Lung (tissue), 12 donors: ENCODE measurements around the gene EXD2. TPM values are rescaled to one million over a fixed set of nuclear protein-coding genes. Genes with fewer than 3 reads are reported as not detected.
A peak's percentile ranks its signal among the peaks of the same experiment; 100 is the strongest.

ENCODE experiments used
- ATAC-seq: fragments of 200-7000 bp; cut with Tn5 transposase; one replicate; pipeline ENCODE4 v1.9.1; 2020; ENCODE audit warnings: moderate number of reproducible peaks; ENCODE audit not compliant: insufficient read depth, low FRiP score
- DNase-seq, 3 donors: peaks; one replicate each; pipeline ENCODE4 v3.0.0-alpha.2; 2013 to 2017
- H3K27ac ChIP-seq, 2 donors: one replicate each; pipeline ENCODE4 v1.5.1; 2013; ENCODE audit warnings: mild to moderate bottlenecking in 2 of 2, moderate library complexity in 2 of 2, control low read depth in 1 of 2, inconsistent platforms in 1 of 2, low read depth in 1 of 2, low read length in 1 of 2
- H3K27me3 ChIP-seq, 3 donors: one replicate each; pipeline ENCODE4 v1.5.1; 2013; ENCODE audit warnings: low read length in 2 of 3; ENCODE audit not compliant: control insufficient read depth in 3 of 3, insufficient read depth in 3 of 3
- H3K36me3 ChIP-seq, 4 donors: one replicate each; pipeline ENCODE4 v1.5.1; 2013; ENCODE audit warnings: low read length in 4 of 4, mild to moderate bottlenecking in 1 of 4, moderate library complexity in 1 of 4; ENCODE audit not compliant: control insufficient read depth in 4 of 4, insufficient read depth in 4 of 4
- H3K4me1 ChIP-seq, 5 donors: one replicate each; pipeline ENCODE4 v1.5.1; 2013; ENCODE audit warnings: low read length in 5 of 5, mild to moderate bottlenecking in 2 of 5, moderate library complexity in 1 of 5; ENCODE audit not compliant: control insufficient read depth in 5 of 5, insufficient read depth in 5 of 5
- H3K4me3 ChIP-seq: one replicate; pipeline ENCODE4 v1.5.1; 2013; ENCODE audit warnings: mild to moderate bottlenecking, control low read depth, moderate library complexity
- H3K9ac ChIP-seq, 2 donors: one replicate each; pipeline ENCODE4 v1.5.1; 2013; ENCODE audit warnings: low read length in 2 of 2, control low read depth in 1 of 2; ENCODE audit not compliant: insufficient read depth in 1 of 2
- H3K9me3 ChIP-seq, 4 donors: one replicate each; pipeline ENCODE4 v1.5.1; 2013; ENCODE audit warnings: low read length in 3 of 4, mild to moderate bottlenecking in 1 of 4, moderate library complexity in 1 of 4; ENCODE audit not compliant: control insufficient read depth in 4 of 4, insufficient read depth in 3 of 4
- WGBS, 2 donors: extraction: QIAGEN DNeasy Blood & Tissue Kit; methylation state at CpG; one replicate each; pipeline ENCODE4 v1.1.7; 2013; 5-methylcytosine and 5-hydroxymethylcytosine counted together
- polyA plus RNA-seq, 2 donors: library from polyadenylated mRNA; stranded (reverse); fragments of 200-250 nt; gene quantifications; one replicate each; pipeline ENCODE4 v1.2.1, GENCODE V29; 2013
- total RNA-seq, 2 donors: library from RNA; depleted of rRNA in 1 of 2; stranded (reverse); fragments of >200 nt in 1 of 2; gene quantifications; one replicate each; pipeline ENCODE4 v1.2.1, GENCODE V29; 2014 to 2021
- TF ChIP-seq, protein P1 (sequence below): IDR thresholded peaks from 2 replicates; pipeline ENCODE4 v1.5.1; 2012; ENCODE audit warnings: mild to moderate bottlenecking; ENCODE audit errors: control extremely low read depth, extremely low read depth
- donor health status: control.
- donor health status: control.
- donor health status: Bipolar disorder and iron deficiency.
- donor health status: healthy.
- donor health status: DM: yes; HTN: yes; CAD: no.

Gene EXD2
- total and polyA plus RNA-seq, 4 donors, result 9.0 to 25.7 (median 14.8) TPM

GRCh38 chr14:69152902-69153151 is 38.5 kb upstream of the EXD2 start, which contains the start of gene DCAF5:
DCAF5 (minus strand) TSS chr14:69153119; CDS start chr14:69152978, 141 bp downstream.
- ATAC-seq (no peak), DNase-seq (no peak)
- Histone ChIP-seq H3K9ac (peak within 1 kb of the TSS; percentile 65 to 67), H3K4me3 (peak within 1 kb of the TSS; percentile 95), H3K27ac (peak within 1 kb of the TSS; percentile 97), H3K27me3 (no peaks in the 10 kb centered on the region), H3K9me3 (no peaks in the 10 kb centered on the region), H3K36me3 (peaks cover 2 to 7% (median 5%) of the 10 kb centered on the region in 4 donors), H3K4me1 (peaks cover 5 to 19% (median 9%) of the 10 kb centered on the region in 5 donors)
- TF ChIP-seq, protein P1, sequence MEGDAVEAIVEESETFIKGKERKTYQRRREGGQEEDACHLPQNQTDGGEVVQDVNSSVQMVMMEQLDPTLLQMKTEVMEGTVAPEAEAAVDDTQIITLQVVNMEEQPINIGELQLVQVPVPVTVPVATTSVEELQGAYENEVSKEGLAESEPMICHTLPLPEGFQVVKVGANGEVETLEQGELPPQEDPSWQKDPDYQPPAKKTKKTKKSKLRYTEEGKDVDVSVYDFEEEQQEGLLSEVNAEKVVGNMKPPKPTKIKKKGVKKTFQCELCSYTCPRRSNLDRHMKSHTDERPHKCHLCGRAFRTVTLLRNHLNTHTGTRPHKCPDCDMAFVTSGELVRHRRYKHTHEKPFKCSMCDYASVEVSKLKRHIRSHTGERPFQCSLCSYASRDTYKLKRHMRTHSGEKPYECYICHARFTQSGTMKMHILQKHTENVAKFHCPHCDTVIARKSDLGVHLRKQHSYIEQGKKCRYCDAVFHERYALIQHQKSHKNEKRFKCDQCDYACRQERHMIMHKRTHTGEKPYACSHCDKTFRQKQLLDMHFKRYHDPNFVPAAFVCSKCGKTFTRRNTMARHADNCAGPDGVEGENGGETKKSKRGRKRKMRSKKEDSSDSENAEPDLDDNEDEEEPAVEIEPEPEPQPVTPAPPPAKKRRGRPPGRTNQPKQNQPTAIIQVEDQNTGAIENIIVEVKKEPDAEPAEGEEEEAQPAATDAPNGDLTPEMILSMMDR, result no peak
- 0 to 1% methylated on average over 25 to 26 of the region's 26 CpGs for WGBS, 2 donors

- Histone ChIP-seq H3K9me3 (no peaks in the 10 kb centered on the region), H3K36me3 (peaks cover 0 to 7% (median 4%) of the 10 kb centered on the region in 4 donors), H3K9ac (peak overlapping the region; percentile 3 to 42), H3K27ac (peak overlapping the region; percentile 96 to 97), H3K4me3 (peak overlapping the region; percentile 92), H3K4me1 (peaks cover 5 to 19% (median 9%) of the 10 kb centered on the region in 5 donors), H3K27me3 (no peaks in the 10 kb centered on the region)
- DNase-seq (peak; percentile 92 to 96 (median 93)), ATAC-seq (peak; percentile 90)
- TF ChIP-seq, protein P1, result no peak
- WGBS, 2 donors, result 0 to 1% methylated on average over 51 to 72 of the region's 72 CpGs
These were observed 38.0 kb upstream of the EXD2 start for GRCh38 chr14:69153152-69153872.

DNA sequence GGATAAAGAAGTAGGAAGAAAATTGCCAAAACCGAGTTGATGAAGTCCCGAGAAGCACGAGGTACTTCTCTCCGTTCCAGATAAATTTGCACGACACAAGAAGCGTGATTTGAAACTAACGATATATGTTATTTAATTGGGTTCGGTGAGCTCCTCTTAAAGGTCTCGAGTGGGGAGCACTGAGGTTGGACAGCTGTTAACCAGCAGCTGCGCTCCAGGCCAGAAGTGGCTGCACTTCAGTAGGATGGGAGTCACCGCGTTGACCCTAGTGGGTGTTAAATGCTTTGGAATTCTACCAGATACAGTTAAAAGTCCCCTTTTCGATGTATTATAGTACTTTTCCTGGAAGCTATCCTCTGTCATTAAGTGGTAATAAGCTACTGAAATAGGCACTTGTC is 37.4 kb upstream of the EXD2 start:
- H3K4me3 ChIP-seq, result peak overlapping the region; percentile 92
- WGBS, 2 donors, result 6 to 7% methylated on average over 13 of the region's 13 CpGs
- TF ChIP-seq, protein P1, result no peak
- no peak for ATAC-seq
- peak overlapping the region; percentile 96 to 97 for H3K27ac ChIP-seq
- peak in 2 of 3 donors; percentile 42 to 60 for DNase-seq
- H3K27me3 ChIP-seq, result no peaks in the 10 kb centered on the region
- H3K9me3 ChIP-seq, result no peaks in the 10 kb centered on the region
- H3K4me1 ChIP-seq, result peaks cover 5 to 19% (median 9%) of the 10 kb centered on the region in 5 donors
- peaks cover 0 to 5% (median 2%) of the 10 kb centered on the region in 4 donors for H3K36me3 ChIP-seq
- H3K9ac ChIP-seq, result peak overlapping the region; percentile 3 to 42
